Testis (tissue), 3 donors: ENCODE measurements around the gene KLLN. TPM values are rescaled to one million over a fixed set of nuclear protein-coding genes. Genes with fewer than 3 reads are reported as not detected.

Experiments used
- DNase-seq: peaks from one replicate; pipeline ENCODE4 v3.0.0-alpha.2; 2019
- H3K27ac ChIP-seq, 2 donors: fragments of 200-600 bp; sonication (generic); one replicate each; pipeline ENCODE4 v1.5.1; 2019
- H3K27me3 ChIP-seq: fragments of 200-600 bp; sonication (generic); one replicate; pipeline ENCODE4 v1.5.1; 2019
- H3K36me3 ChIP-seq: fragments of 200-600 bp; sonication (generic); one replicate; pipeline ENCODE4 v1.5.1; 2017; ENCODE audit warnings: low read depth; ENCODE audit errors: missing control alignments
- H3K4me1 ChIP-seq: fragments of 200-600 bp; sonication (generic); one replicate; pipeline ENCODE4 v1.5.1; 2019
- H3K4me3 ChIP-seq, 2 donors: fragments of 200-600 bp; sonication (generic); one replicate each; pipeline ENCODE4 v1.5.1; 2017 to 2019
- H3K9me3 ChIP-seq: fragments of 200-600 bp; sonication (generic); one replicate; pipeline ENCODE4 v1.5.1; 2017
- POLR2A ChIP-seq: fragments of 450-650 bp; IDR thresholded peaks from one replicate; pipeline ENCODE4 v1.6.1; 2017; ENCODE audit warnings: antibody characterized with exemption, mild to moderate bottlenecking, moderate library complexity
- WGBS, 2 donors: methylation state at CpG; one replicate each; pipeline ENCODE4 v1.1.5; 2018; 5-methylcytosine and 5-hydroxymethylcytosine counted together
- intact Hi-C: fragments of 100-400 bp; cut with DNase I; formaldehyde crosslinking; loops from one replicate; pipeline ENCODE4 v1.15.1; 2023; ENCODE audit warnings: low total_unique reads
- polyA plus RNA-seq: library from polyadenylated mRNA; stranded (reverse); fragments of 350-450 nt; fragmentation: Illumina TruSeq; extraction: RNeasy Lipid Tissue Mini Kit (QIAGEN cat#74804); gene quantifications from one replicate; pipeline ENCODE4 v1.2.3, GENCODE V29; 2014; ENCODE audit warnings: low read depth, low replicate concordance; ENCODE audit not compliant: insufficient read depth
- total RNA-seq, 2 donors: library from RNA; depleted of rRNA; stranded (reverse); fragments of >200 nt; gene quantifications; one replicate each; pipeline ENCODE4 v1.2.3, GENCODE V29; 2016
- TF ChIP-seq, protein P1 (sequence below), 3 experiments: fragments of 450-650 bp in 2 of 3; fragments of 200-600 bp in 1 of 3; sonication (generic) in 1 of 3; IDR thresholded peaks; one replicate each; pipeline ENCODE4 v1.5.1; 2016 to 2019; ENCODE audit warnings: antibody characterized with exemption in 3 of 3, mild to moderate bottlenecking in 2 of 3, moderate library complexity in 1 of 3

Gene KLLN
- total and polyA plus RNA-seq, 3 donors from 2014 or later, result 2.0 to 3.9 (median 2.0) TPM

DNA sequence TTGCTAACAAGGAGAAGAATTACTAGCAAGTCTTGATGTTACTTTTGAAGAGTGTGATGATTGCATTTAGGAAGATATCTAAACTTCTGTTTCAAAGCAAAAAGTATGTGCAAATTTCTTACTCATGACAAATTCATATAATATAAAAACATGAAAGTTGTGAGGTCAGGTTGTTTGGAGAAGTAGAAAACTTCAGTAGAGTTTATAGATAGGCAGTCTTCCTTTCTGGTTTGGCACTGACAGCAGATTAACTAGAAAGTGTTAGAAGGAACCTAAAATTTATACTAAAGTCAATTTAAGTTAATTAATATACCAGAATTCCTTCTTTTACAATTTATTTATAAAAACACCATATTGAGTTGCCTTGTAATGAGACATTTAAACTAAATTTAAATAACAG is 17.0 kb upstream of the KLLN start:
- TF ChIP-seq, protein P1, sequence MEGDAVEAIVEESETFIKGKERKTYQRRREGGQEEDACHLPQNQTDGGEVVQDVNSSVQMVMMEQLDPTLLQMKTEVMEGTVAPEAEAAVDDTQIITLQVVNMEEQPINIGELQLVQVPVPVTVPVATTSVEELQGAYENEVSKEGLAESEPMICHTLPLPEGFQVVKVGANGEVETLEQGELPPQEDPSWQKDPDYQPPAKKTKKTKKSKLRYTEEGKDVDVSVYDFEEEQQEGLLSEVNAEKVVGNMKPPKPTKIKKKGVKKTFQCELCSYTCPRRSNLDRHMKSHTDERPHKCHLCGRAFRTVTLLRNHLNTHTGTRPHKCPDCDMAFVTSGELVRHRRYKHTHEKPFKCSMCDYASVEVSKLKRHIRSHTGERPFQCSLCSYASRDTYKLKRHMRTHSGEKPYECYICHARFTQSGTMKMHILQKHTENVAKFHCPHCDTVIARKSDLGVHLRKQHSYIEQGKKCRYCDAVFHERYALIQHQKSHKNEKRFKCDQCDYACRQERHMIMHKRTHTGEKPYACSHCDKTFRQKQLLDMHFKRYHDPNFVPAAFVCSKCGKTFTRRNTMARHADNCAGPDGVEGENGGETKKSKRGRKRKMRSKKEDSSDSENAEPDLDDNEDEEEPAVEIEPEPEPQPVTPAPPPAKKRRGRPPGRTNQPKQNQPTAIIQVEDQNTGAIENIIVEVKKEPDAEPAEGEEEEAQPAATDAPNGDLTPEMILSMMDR (IDR thresholded peaks at IDR 0.05), result no peak
- TF ChIP-seq POLR2A, result no peak
- no peak overlapping the region for H3K4me3 ChIP-seq
- H3K4me1 ChIP-seq, result no peaks in the 10 kb centered on the region
- intact Hi-C loops, result no loop called here
- H3K9me3 ChIP-seq, result no peaks in the 10 kb centered on the region
- H3K36me3 ChIP-seq, result no peaks in the 10 kb centered on the region
- H3K27ac ChIP-seq, result no peak overlapping the region
- DNase-seq, result no peak
- H3K27me3 ChIP-seq, result no peaks in the 10 kb centered on the region

- no peak overlapping the region for H3K27ac ChIP-seq
- H3K36me3 ChIP-seq, result no peaks in the 10 kb centered on the region
- H3K9me3 ChIP-seq, result no peaks in the 10 kb centered on the region
- TF ChIP-seq, protein P1 (IDR thresholded peaks at IDR 0.05), result no peak
- no peak for TF ChIP-seq POLR2A
- H3K27me3 ChIP-seq, result no peaks in the 10 kb centered on the region
- WGBS, 2 donors, result 87% methylated on average over 9 of the region's 9 CpGs
- DNase-seq, result no peak
- intact Hi-C loops, result no loop called here
- H3K4me3 ChIP-seq, result no peak overlapping the region
- H3K4me1 ChIP-seq, result peaks cover 6% of the 10 kb centered on the region
Observed at GRCh38 chr10:87878664-87879459, 15.5 kb upstream of the KLLN start.

GRCh38 chr10:87875929-87876571 is 12.7 kb upstream of the KLLN start:
- H3K4me1 ChIP-seq, result peaks cover 13% of the 10 kb centered on the region
- H3K27me3 ChIP-seq, result no peaks in the 10 kb centered on the region
- intact Hi-C loops, result no loop called here
- no peak for DNase-seq
- no peaks in the 10 kb centered on the region for H3K9me3 ChIP-seq
- H3K4me3 ChIP-seq, result no peak overlapping the region
- TF ChIP-seq, protein P1 (IDR thresholded peaks at IDR 0.05), result no peak
- no peak for TF ChIP-seq POLR2A
- H3K27ac ChIP-seq, result no peak overlapping the region
- WGBS, 2 donors, result 47 to 52% methylated on average over 4 of the region's 4 CpGs
- H3K36me3 ChIP-seq, result no peaks in the 10 kb centered on the region

DNA sequence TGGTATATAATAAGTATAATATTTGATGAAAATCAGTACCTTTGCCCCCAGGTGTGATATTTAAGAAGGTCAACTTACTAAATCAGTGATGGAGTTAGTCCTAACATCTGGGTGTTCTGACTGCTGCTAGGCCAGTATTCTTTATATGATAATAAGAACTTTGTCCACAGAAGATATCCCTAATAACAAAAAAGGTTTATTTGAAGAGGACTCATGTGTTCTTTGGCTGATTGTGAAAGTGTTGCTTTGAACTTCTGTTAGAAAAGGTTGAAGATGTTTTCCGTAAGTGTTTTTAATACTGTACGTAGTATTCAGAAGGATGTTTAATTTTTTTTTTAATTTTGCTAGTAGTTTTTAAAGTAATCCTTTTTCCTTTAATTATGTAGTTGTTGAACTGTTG is 10.3 kb upstream of the KLLN start:
- Histone ChIP-seq H3K36me3 (no peaks in the 10 kb centered on the region), H3K4me1 (peaks cover 21% of the 10 kb centered on the region), H3K9me3 (no peaks in the 10 kb centered on the region), H3K27me3 (no peaks in the 10 kb centered on the region), H3K4me3 (no peak overlapping the region), H3K27ac (no peak overlapping the region)
- 68% methylated on average over 2 of the region's 2 CpGs for WGBS, 2 donors
- TF ChIP-seq POLR2A, result no peak
- TF ChIP-seq, protein P1 (IDR thresholded peaks at IDR 0.05), result no peak
- intact Hi-C loops, result no loop called here
- DNase-seq, result no peak
